ENCODE results near the gene LMX1B. TPM values are rescaled to one million over a fixed set of nuclear protein-coding genes. Genes with fewer than 3 reads are reported as not detected.
A peak's percentile ranks its signal among the peaks of the same experiment; 100 is the strongest.

The LMX1B gene
- total and polyA plus RNA-seq, 7 experiments from 2014 or later = not detected

- Mint-ChIP-seq H3K4me3 (no peak overlapping the region), H3K4me1 (peaks cover 0 to 1% (median 0%) of the 10 kb centered on the region in 7 donors), H3K27me3 (peaks cover 4 to 38% (median 22%) of the 10 kb centered on the region in 5 donors), H3K9me3 (no peaks in the 10 kb centered on the region), H3K36me3 (no peaks in the 10 kb centered on the region), H3K27ac (no peak overlapping the region)
- DNase-seq (no peak), ATAC-seq (no peak)
- intact Hi-C loops (cut with micrococcal nuclease) = no loop called here
- Histone ChIP-seq H3K27me3 (ENCODE audit: control insufficient read depth in 2 of 2, insufficient read depth in 2 of 2, low read length in 2 of 2) (peaks cover 0 to 4% of the 10 kb centered on the region in 2 donors), H3K36me3 (ENCODE audit: control insufficient read depth in 2 of 3, insufficient read depth in 3 of 3, low read length in 3 of 3) (no peaks in the 10 kb centered on the region), H3K4me3 (ENCODE audit: low read length) (no peak overlapping the region), H3K27ac (ENCODE audit: low read depth, low read length) (no peak overlapping the region), H3K4me1 (ENCODE audit: control insufficient read depth in 2 of 2, insufficient read depth in 2 of 2, low read length in 2 of 2) (no peaks in the 10 kb centered on the region), H3K9me3 (ENCODE audit: control insufficient read depth in 2 of 3, low read length in 3 of 3) (no peaks in the 10 kb centered on the region)
- POLR2A ChIA-PET = no interaction called here
- CTCF ChIA-PET = no interaction called here
These were observed 45.3 kb downstream of the LMX1B start for GRCh38 chr9:126658956-126659555.

- Histone ChIP-seq H3K27me3 (ENCODE audit: control insufficient read depth in 2 of 2, insufficient read depth in 2 of 2, low read length in 2 of 2) (peaks cover 0 to 7% of the 10 kb centered on the region in 2 donors), H3K36me3 (ENCODE audit: control insufficient read depth in 2 of 3, insufficient read depth in 3 of 3, low read length in 3 of 3) (no peaks in the 10 kb centered on the region), H3K27ac (ENCODE audit: low read depth, low read length) (no peak overlapping the region), H3K4me1 (ENCODE audit: control insufficient read depth in 2 of 2, insufficient read depth in 2 of 2, low read length in 2 of 2) (no peaks in the 10 kb centered on the region), H3K9me3 (ENCODE audit: control insufficient read depth in 2 of 3, low read length in 3 of 3) (no peaks in the 10 kb centered on the region), H3K4me3 (ENCODE audit: low read length) (no peak overlapping the region)
- Mint-ChIP-seq H3K27me3 (peaks cover 7 to 42% (median 21%) of the 10 kb centered on the region in 5 donors), H3K27ac (no peak overlapping the region), H3K9me3 (no peaks in the 10 kb centered on the region), H3K4me1 (peaks cover 0 to 7% (median 0%) of the 10 kb centered on the region in 7 donors), H3K4me3 (no peak overlapping the region), H3K36me3 (no peaks in the 10 kb centered on the region)
- ChIA-PET POLR2A (no interaction called here), CTCF (no interaction called here)
- DNase-seq (no peak), ATAC-seq (no peak)
- intact Hi-C loops (cut with micrococcal nuclease) = no loop called here
These were observed 47.4 kb downstream of the LMX1B start for GRCh38 chr9:126661122-126661520.

GRCh38 chr9:126661521-126662251, 48.0 kb downstream of the LMX1B start:
- H3K27me3 Mint-ChIP-seq = peaks cover 12 to 42% (median 27%) of the 10 kb centered on the region in 5 donors
- CTCF ChIA-PET = no interaction called here
- intact Hi-C loops (cut with micrococcal nuclease) = no loop called here

GRCh38 chr9:126663661-126664072, 49.9 kb downstream of the LMX1B start:
- intact Hi-C loops (cut with micrococcal nuclease) = no loop called here
- no peak for DNase-seq
- POLR2A ChIA-PET = no interaction called here
- H3K36me3 Mint-ChIP-seq = no peaks in the 10 kb centered on the region
- no peaks in the 10 kb centered on the region for H3K9me3 Mint-ChIP-seq
- no peak overlapping the region for H3K4me3 ChIP-seq (ENCODE audit: low read length)
- no peak overlapping the region for H3K4me3 Mint-ChIP-seq
- no peaks in the 10 kb centered on the region for H3K9me3 ChIP-seq (ENCODE audit: control insufficient read depth in 2 of 3, low read length in 3 of 3)
- H3K36me3 ChIP-seq (ENCODE audit: control insufficient read depth in 2 of 3, insufficient read depth in 3 of 3, low read length in 3 of 3) = no peaks in the 10 kb centered on the region
- peaks cover 0 to 7% of the 10 kb centered on the region in 2 donors for H3K27me3 ChIP-seq (ENCODE audit: control insufficient read depth in 2 of 2, insufficient read depth in 2 of 2, low read length in 2 of 2)
- no peak overlapping the region for H3K27ac Mint-ChIP-seq
- H3K4me1 Mint-ChIP-seq = peaks cover 0 to 7% (median 0%) of the 10 kb centered on the region in 7 donors
- CTCF ChIA-PET = no interaction called here
- no peak for ATAC-seq
- H3K27ac ChIP-seq (ENCODE audit: low read depth, low read length) = no peak overlapping the region
- peaks cover 13 to 37% (median 20%) of the 10 kb centered on the region in 5 donors for H3K27me3 Mint-ChIP-seq
- no peaks in the 10 kb centered on the region for H3K4me1 ChIP-seq (ENCODE audit: control insufficient read depth in 2 of 2, insufficient read depth in 2 of 2, low read length in 2 of 2)

More at GRCh38 chr9:126661521-126662251, 48.0 kb downstream of the LMX1B start:
- H3K9me3 ChIP-seq (ENCODE audit: control insufficient read depth in 2 of 3, low read length in 3 of 3) = no peaks in the 10 kb centered on the region
- no peak for DNase-seq
- no peaks in the 10 kb centered on the region for H3K36me3 Mint-ChIP-seq
- no peak overlapping the region for H3K27ac ChIP-seq (ENCODE audit: low read depth, low read length)
- no peaks in the 10 kb centered on the region for H3K36me3 ChIP-seq (ENCODE audit: control insufficient read depth in 2 of 3, insufficient read depth in 3 of 3, low read length in 3 of 3)
- ATAC-seq = no peak
- no peaks in the 10 kb centered on the region for H3K4me1 ChIP-seq (ENCODE audit: control insufficient read depth in 2 of 2, insufficient read depth in 2 of 2, low read length in 2 of 2)
- no peak overlapping the region for H3K4me3 Mint-ChIP-seq
- POLR2A ChIA-PET = no interaction called here
- peaks cover 0 to 7% of the 10 kb centered on the region in 2 donors for H3K27me3 ChIP-seq (ENCODE audit: control insufficient read depth in 2 of 2, insufficient read depth in 2 of 2, low read length in 2 of 2)
- no peak overlapping the region for H3K27ac Mint-ChIP-seq
- peaks cover 0 to 7% (median 0%) of the 10 kb centered on the region in 7 donors for H3K4me1 Mint-ChIP-seq
- no peaks in the 10 kb centered on the region for H3K9me3 Mint-ChIP-seq
- no peak overlapping the region for H3K4me3 ChIP-seq (ENCODE audit: low read length)

GRCh38 chr9:126664900-126665643, 51.3 kb downstream of the LMX1B start:
- Histone ChIP-seq H3K4me3 (ENCODE audit: low read length) (no peak overlapping the region), H3K9me3 (ENCODE audit: control insufficient read depth in 2 of 3, low read length in 3 of 3) (no peaks in the 10 kb centered on the region), H3K36me3 (ENCODE audit: control insufficient read depth in 2 of 3, insufficient read depth in 3 of 3, low read length in 3 of 3) (no peaks in the 10 kb centered on the region), H3K27me3 (ENCODE audit: control insufficient read depth in 2 of 2, insufficient read depth in 2 of 2, low read length in 2 of 2) (peaks cover 0 to 7% of the 10 kb centered on the region in 2 donors), H3K4me1 (ENCODE audit: control insufficient read depth in 2 of 2, insufficient read depth in 2 of 2, low read length in 2 of 2) (no peaks in the 10 kb centered on the region), H3K27ac (ENCODE audit: low read depth, low read length) (no peak overlapping the region)
- ChIA-PET CTCF (no interaction called here), POLR2A (interaction anchor here (0.6 kb wide), 1 partner anchor 1281 kb away, joined by 3 read pairs; no protein-coding TSS in a partner anchor)
- peaks cover 0 to 7% (median 0%) of the 10 kb centered on the region in 7 donors for H3K4me1 Mint-ChIP-seq
- no peak overlapping the region for H3K27ac Mint-ChIP-seq
- peaks cover 13 to 37% (median 20%) of the 10 kb centered on the region in 5 donors for H3K27me3 Mint-ChIP-seq
- ATAC-seq = no peak
- H3K4me3 Mint-ChIP-seq = peak overlapping the region in 2 of 10 donors; percentile 36 to 47
- intact Hi-C loops (cut with micrococcal nuclease) = no loop called here
- no peaks in the 10 kb centered on the region for H3K36me3 Mint-ChIP-seq
- H3K9me3 Mint-ChIP-seq = no peaks in the 10 kb centered on the region
- no peak for DNase-seq

- no peaks in the 10 kb centered on the region for H3K9me3 Mint-ChIP-seq
- H3K4me1 Mint-ChIP-seq = peaks cover 0 to 7% (median 0%) of the 10 kb centered on the region in 7 donors
- no peaks in the 10 kb centered on the region for H3K4me1 ChIP-seq (ENCODE audit: control insufficient read depth in 2 of 2, insufficient read depth in 2 of 2, low read length in 2 of 2)
- intact Hi-C loops (cut with micrococcal nuclease) = no loop called here
- no peak overlapping the region for H3K4me3 Mint-ChIP-seq
- DNase-seq (no peak), ATAC-seq (no peak)
- peaks cover 13 to 36% (median 20%) of the 10 kb centered on the region in 5 donors for H3K27me3 Mint-ChIP-seq
- no peaks in the 10 kb centered on the region for H3K9me3 ChIP-seq (ENCODE audit: control insufficient read depth in 2 of 3, low read length in 3 of 3)
- H3K36me3 ChIP-seq (ENCODE audit: control insufficient read depth in 2 of 3, insufficient read depth in 3 of 3, low read length in 3 of 3) = no peaks in the 10 kb centered on the region
- no peak overlapping the region for H3K27ac ChIP-seq (ENCODE audit: low read depth, low read length)
- H3K27ac Mint-ChIP-seq = no peak overlapping the region
- H3K36me3 Mint-ChIP-seq = no peaks in the 10 kb centered on the region
- peaks cover 0 to 8% of the 10 kb centered on the region in 2 donors for H3K27me3 ChIP-seq (ENCODE audit: control insufficient read depth in 2 of 2, insufficient read depth in 2 of 2, low read length in 2 of 2)
- no peak overlapping the region for H3K4me3 ChIP-seq (ENCODE audit: low read length)
- POLR2A ChIA-PET = interaction anchor here (0.6 kb wide), 1 partner anchor 1281 kb away, joined by 3 read pairs; no protein-coding TSS in a partner anchor
- CTCF ChIA-PET = no interaction called here
These were observed 51.9 kb downstream of the LMX1B start for GRCh38 chr9:126665644-126666035.

Measured in naive thymus-derived CD4-positive, alpha-beta T cell (primary cell).